Nucleus accumbens (tissue), 56 donors: Measurements from ENCODE around the gene PRPF38B.

Experiments used
- DNase-seq, 56 donors: peaks; one replicate each; lab custom pipeline; 2025; lab: John Stamatoyannopoulos, UW

The PRPF38B gene

GRCh38 chr1:108750476-108751181 is 58.5 kb downstream of the PRPF38B start:
- no peak for DNase-seq
